Activated T-helper 2 cell treated with anti-CD3 and anti-CD28 coated beads, Interferon-gamma antibody, Interleukin-2, Interleukin-4, amounts not matched to agents 10 μg/mL and 5 μg/mL and 100 μg/mL, durations not matched to agents 14 hours and 24 hours and 36 hours (primary cell): ENCODE data around the gene CGA. TPM values are rescaled to one million over a fixed set of nuclear protein-coding genes. Genes with fewer than 3 reads are reported as not detected.

Source experiments
- DNase-seq: peaks from one replicate; pipeline ENCODE4 v3.0.0; 2021; ENCODE audit warnings: low spot score
- H3K27ac Mint-ChIP-seq: one replicate; pipeline ENCODE4 v1.8.0; 2021; ENCODE audit warnings: mixed read lengths
- H3K27me3 Mint-ChIP-seq: one replicate; pipeline ENCODE4 v1.8.0; 2021; ENCODE audit warnings: low read depth, mixed read lengths
- H3K36me3 Mint-ChIP-seq: one replicate; pipeline ENCODE4 v1.8.0; 2021; ENCODE audit warnings: low read depth, mixed read lengths
- H3K4me1 Mint-ChIP-seq: one replicate; pipeline ENCODE4 v1.8.0; 2021; ENCODE audit warnings: low read depth, mixed read lengths
- H3K4me3 Mint-ChIP-seq: one replicate; pipeline ENCODE4 v1.8.0; 2021; ENCODE audit warnings: low read depth, mild to moderate bottlenecking, moderate library complexity, mixed read lengths
- H3K9me3 Mint-ChIP-seq: one replicate; pipeline ENCODE4 v1.8.0; 2021; ENCODE audit warnings: mixed read lengths
- intact Hi-C: fragments of 100-400 bp; cut with micrococcal nuclease; formaldehyde crosslinking; loops from one replicate; pipeline ENCODE4 v1.15.1; 2023
- total RNA-seq: library from RNA; stranded (reverse); gene quantifications from 2 replicates; pipeline ENCODE4 v1.2.3, GENCODE V29; 2022

CGA gene
- total RNA-seq, 1 donor from 2014 or later: 0.59 TPM

- Mint-ChIP-seq H3K27ac (no peak overlapping the region), H3K9me3 (no peaks in the 10 kb centered on the region), H3K36me3 (no peaks in the 10 kb centered on the region), H3K4me1 (no peaks in the 10 kb centered on the region), H3K27me3 (peaks cover 13% of the 10 kb centered on the region), H3K4me3 (no peak overlapping the region)
- no peak for DNase-seq
- intact Hi-C loops: no loop called here
These were observed 49.3 kb downstream of the CGA start for GRCh38 chr6:87045521-87046075.

- H3K27me3 Mint-ChIP-seq: no peaks in the 10 kb centered on the region
- no peaks in the 10 kb centered on the region for H3K36me3 Mint-ChIP-seq
- no peak overlapping the region for H3K27ac Mint-ChIP-seq
- H3K4me1 Mint-ChIP-seq: no peaks in the 10 kb centered on the region
- no peaks in the 10 kb centered on the region for H3K9me3 Mint-ChIP-seq
- intact Hi-C loops: no loop called here
- no peak overlapping the region for H3K4me3 Mint-ChIP-seq
- no peak for DNase-seq
These were observed 54.2 kb downstream of the CGA start for GRCh38 chr6:87040729-87041128.

Other genes starting within 250 kb of the CGA start
- not detected in 2 replicates for gene HTR1E, start 157.6 kb downstream of the CGA start, total RNA-seq
- 56.2 and 62.7 TPM in 2 replicates for gene ZNF292, start 60.5 kb upstream of the CGA start, total RNA-seq
- 6.3 and 10.3 TPM in 2 replicates for gene SMIM8, start 227.5 kb upstream of the CGA start, total RNA-seq
- not detected in 2 replicates for gene GJB7, start 234.2 kb upstream of the CGA start, total RNA-seq
- gene C6orf163, start 249.7 kb upstream of the CGA start, total RNA-seq: 1.1 TPM in 2 replicates